ENCODE data around the gene RFX5.

RFX5 gene

DNA sequence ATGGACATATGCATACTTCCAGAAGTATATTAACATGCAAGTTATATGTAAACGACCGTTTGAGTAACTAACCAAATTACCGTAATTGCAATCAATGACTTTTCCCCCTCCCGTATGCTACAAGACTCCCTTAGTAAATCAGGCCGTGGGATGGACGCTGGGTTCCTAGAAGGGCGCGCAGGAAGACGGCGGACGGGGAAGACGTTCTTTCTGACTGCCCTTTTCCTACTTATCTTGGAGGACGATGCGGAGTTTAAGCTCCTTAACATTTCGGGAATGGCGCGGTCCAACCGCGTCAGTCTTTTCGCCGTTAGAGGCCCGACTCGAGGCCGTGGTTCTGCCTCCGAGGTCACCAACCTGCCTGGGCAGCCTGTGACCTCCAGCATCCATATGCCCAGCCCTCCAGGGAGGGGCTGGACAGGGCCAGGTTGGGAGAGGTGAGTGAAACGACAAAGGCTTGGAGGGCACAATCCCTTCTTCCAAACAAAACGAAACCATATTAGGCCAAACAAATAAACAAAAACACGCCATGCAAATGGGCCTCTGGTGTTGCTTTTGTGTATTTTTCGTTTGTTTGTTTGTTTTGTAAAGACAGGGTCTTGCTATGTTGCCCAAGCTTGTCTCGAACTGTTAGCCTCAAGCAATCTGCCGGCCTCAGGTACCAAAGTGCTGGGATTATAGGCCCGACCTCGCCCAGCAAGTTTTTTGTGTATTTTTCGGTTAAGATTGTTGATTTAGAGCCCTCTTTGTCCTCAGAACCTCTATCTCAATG lies 19.0 kb downstream of the RFX5 start:
- Histone ChIP-seq H3K4me2 (ENCODE audit: low read depth, low read length, poor library complexity, severe bottlenecking) (peak overlapping the region; percentile 100), H3K9ac (ENCODE audit: low read depth, low read length, poor library complexity, severe bottlenecking) (peak overlapping the region; percentile 93), H3K9me3 (ENCODE audit: insufficient read depth, low read depth, low read length) (no peaks in the 10 kb centered on the region), H3K9me2 (replicated peaks; ENCODE audit: low read depth, low read length) (no peaks in the 10 kb centered on the region), H2AFZ (ENCODE audit: low read length) (peak overlapping the region; percentile 82), H3K4me1 (ENCODE audit: insufficient read depth, low read length, poor library complexity, severe bottlenecking) (peaks cover 24% of the 10 kb centered on the region), H3K4me3 (ENCODE audit: low read length, poor library complexity, severe bottlenecking) (peak overlapping the region; percentile 89), H4K20me1 (ENCODE audit: insufficient read depth, low read length, poor library complexity, severe bottlenecking) (peaks cover 8% of the 10 kb centered on the region), H3K36me3 (ENCODE audit: insufficient read depth, low read length) (no peaks in the 10 kb centered on the region; the same call in 1 of the 2 replicates), H3K79me2 (ENCODE audit: insufficient read depth, low read length) (peaks cover 29% of the 10 kb centered on the region), H3F3A (ENCODE audit: low read depth) (no peaks in the 10 kb centered on the region), H3K27me3 (ENCODE audit: insufficient read depth, low read length, poor library complexity, severe bottlenecking) (no peaks in the 10 kb centered on the region)
- TF ChIP-seq EZH2phosphoT487 (IDR thresholded peaks at IDR 0.05; ENCODE audit: borderline replicate concordance) = no peak
- TF ChIP-seq, protein P1, sequence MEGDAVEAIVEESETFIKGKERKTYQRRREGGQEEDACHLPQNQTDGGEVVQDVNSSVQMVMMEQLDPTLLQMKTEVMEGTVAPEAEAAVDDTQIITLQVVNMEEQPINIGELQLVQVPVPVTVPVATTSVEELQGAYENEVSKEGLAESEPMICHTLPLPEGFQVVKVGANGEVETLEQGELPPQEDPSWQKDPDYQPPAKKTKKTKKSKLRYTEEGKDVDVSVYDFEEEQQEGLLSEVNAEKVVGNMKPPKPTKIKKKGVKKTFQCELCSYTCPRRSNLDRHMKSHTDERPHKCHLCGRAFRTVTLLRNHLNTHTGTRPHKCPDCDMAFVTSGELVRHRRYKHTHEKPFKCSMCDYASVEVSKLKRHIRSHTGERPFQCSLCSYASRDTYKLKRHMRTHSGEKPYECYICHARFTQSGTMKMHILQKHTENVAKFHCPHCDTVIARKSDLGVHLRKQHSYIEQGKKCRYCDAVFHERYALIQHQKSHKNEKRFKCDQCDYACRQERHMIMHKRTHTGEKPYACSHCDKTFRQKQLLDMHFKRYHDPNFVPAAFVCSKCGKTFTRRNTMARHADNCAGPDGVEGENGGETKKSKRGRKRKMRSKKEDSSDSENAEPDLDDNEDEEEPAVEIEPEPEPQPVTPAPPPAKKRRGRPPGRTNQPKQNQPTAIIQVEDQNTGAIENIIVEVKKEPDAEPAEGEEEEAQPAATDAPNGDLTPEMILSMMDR (conservative IDR thresholded peaks at IDR 0.05; ENCODE audit: low read length) = no peak

DNA sequence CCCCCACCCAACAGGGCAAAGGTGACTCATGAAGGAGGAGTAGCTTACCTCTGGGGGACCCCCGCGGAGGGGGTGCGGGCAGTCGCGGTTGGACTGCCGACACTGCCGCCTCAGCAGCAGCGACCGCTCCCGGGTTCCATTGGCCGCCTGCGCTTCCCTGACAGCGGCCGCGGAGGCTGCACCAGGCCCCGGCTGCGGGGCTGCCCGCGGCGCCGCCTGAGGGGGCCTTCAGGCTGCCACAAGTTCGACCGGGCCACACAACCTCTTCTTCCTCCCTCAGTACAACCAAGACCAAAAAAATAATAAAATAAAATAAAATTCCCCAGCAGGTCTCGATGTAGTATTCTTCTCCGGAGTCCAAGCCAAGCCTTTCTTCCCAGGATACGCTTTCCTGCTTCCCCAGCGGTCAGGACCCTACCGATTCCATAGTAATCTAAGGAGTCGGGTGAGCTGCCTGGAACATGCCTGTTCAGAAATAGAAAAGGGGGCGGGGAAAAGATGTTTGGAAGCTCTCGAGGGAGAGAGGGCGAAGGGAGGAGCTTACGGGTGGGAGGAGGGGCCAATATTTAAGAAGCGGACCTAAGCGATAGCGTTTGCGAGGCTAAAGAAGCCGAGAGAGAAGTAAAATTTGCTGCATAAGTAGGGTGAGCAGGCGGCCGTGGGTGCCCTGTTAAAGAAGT lies 19.7 kb downstream of the RFX5 start, which contains the start of gene PI4KB:
Gene PI4KB (minus strand): TSS at position 194 of the 680 bp plus-strand sequence. CDS start 10,935 bp downstream, outside the sequence.
- no peaks in the 10 kb centered on the region; the same call in 1 of the 2 replicates for H3K36me3 ChIP-seq (ENCODE audit: insufficient read depth, low read length)
- H4K20me1 ChIP-seq (ENCODE audit: insufficient read depth, low read length, poor library complexity, severe bottlenecking) = peaks cover 8% of the 10 kb centered on the region
- H3K9ac ChIP-seq (ENCODE audit: low read depth, low read length, poor library complexity, severe bottlenecking) = peak within 1 kb of the TSS; percentile 93
- H2AFZ ChIP-seq (ENCODE audit: low read length) = peak within 1 kb of the TSS; percentile 82
- H3K9me2 ChIP-seq (replicated peaks; ENCODE audit: low read depth, low read length) = no peaks in the 10 kb centered on the region
- H3K4me2 ChIP-seq (ENCODE audit: low read depth, low read length, poor library complexity, severe bottlenecking) = peak within 1 kb of the TSS; percentile 100
- peak within 1 kb of the TSS; percentile 89 for H3K4me3 ChIP-seq (ENCODE audit: low read length, poor library complexity, severe bottlenecking)
- no peaks in the 10 kb centered on the region for H3K9me3 ChIP-seq (ENCODE audit: insufficient read depth, low read depth, low read length)
- peaks cover 25% of the 10 kb centered on the region for H3K4me1 ChIP-seq (ENCODE audit: insufficient read depth, low read length, poor library complexity, severe bottlenecking)
- no peaks in the 10 kb centered on the region for H3F3A ChIP-seq (ENCODE audit: low read depth)
- peaks cover 29% of the 10 kb centered on the region for H3K79me2 ChIP-seq (ENCODE audit: insufficient read depth, low read length)
- H3K27me3 ChIP-seq (ENCODE audit: insufficient read depth, low read length, poor library complexity, severe bottlenecking) = no peaks in the 10 kb centered on the region
- no peak for TF ChIP-seq EZH2phosphoT487 (IDR thresholded peaks at IDR 0.05; ENCODE audit: borderline replicate concordance)
- TF ChIP-seq, protein P1 (conservative IDR thresholded peaks at IDR 0.05; ENCODE audit: low read length) = no peak

DNA sequence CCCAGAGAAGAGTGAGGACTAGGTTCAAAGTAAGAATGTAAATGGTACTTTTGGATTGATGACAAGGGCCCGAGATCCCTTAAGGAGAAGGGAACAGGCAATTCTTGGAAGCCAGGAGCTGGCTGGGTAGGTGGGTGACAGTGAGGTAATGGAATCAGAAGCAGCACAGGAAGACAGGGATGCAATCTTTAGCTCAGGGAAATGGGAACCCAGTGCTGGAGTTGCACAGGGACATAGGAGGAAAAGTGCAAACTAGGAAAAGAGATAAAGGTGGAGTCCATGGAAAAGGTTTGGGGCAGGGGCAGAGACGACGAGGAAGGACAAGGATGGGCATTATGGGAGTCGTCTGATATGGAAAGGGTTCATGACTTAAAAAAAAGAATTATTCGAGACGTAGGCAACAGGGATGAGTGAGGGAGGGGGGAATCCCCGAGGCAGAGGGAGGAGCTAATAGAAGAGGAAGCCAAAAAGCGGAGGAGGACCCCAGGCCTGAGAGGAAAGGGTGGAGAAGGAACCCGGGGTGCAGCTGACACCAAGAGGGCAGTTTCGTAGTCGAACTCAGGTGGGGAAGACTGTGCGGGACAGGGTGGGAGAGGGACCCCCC lies 20.3 kb downstream of the RFX5 start:
- no peaks in the 10 kb centered on the region for H3K27me3 ChIP-seq (ENCODE audit: insufficient read depth, low read length, poor library complexity, severe bottlenecking)
- no peaks in the 10 kb centered on the region for H3K9me3 ChIP-seq (ENCODE audit: insufficient read depth, low read depth, low read length)
- H4K20me1 ChIP-seq (ENCODE audit: insufficient read depth, low read length, poor library complexity, severe bottlenecking) = peaks cover 10% of the 10 kb centered on the region
- no peaks in the 10 kb centered on the region for H3K9me2 ChIP-seq (replicated peaks; ENCODE audit: low read depth, low read length)
- peak overlapping the region; percentile 100 for H3K4me2 ChIP-seq (ENCODE audit: low read depth, low read length, poor library complexity, severe bottlenecking)
- H3K4me3 ChIP-seq (ENCODE audit: low read length, poor library complexity, severe bottlenecking) = peak overlapping the region; percentile 89
- no peak for TF ChIP-seq EZH2phosphoT487 (IDR thresholded peaks at IDR 0.05; ENCODE audit: borderline replicate concordance)
- TF ChIP-seq, protein P1 (conservative IDR thresholded peaks at IDR 0.05; ENCODE audit: low read length) = no peak
- H2AFZ ChIP-seq (ENCODE audit: low read length) = peak overlapping the region; percentile 82
- peaks cover 29% of the 10 kb centered on the region for H3K79me2 ChIP-seq (ENCODE audit: insufficient read depth, low read length)
- no peaks in the 10 kb centered on the region for H3F3A ChIP-seq (ENCODE audit: low read depth)
- H3K9ac ChIP-seq (ENCODE audit: low read depth, low read length, poor library complexity, severe bottlenecking) = peak overlapping the region; percentile 93
- H3K36me3 ChIP-seq (ENCODE audit: insufficient read depth, low read length) = peaks cover 3% of the 10 kb centered on the region; the same call in 1 of the 2 replicates
- peaks cover 29% of the 10 kb centered on the region for H3K4me1 ChIP-seq (ENCODE audit: insufficient read depth, low read length, poor library complexity, severe bottlenecking)
